ENCODE data around the gene ALMS1. TPM values are rescaled to one million over a fixed set of nuclear protein-coding genes. Genes with fewer than 3 reads are reported as not detected.
"Not testable (repeated sequence)": the region's sequence is repeated elsewhere in the genome, so short reads cannot be mapped to it uniquely, and the experiment has no call there.

Gene ALMS1
- total and polyA plus RNA-seq, 2 of the 8 experiments (the other 6 are each of a cell fraction or from before 2014, with no cell fraction given), result 21.8 to 45.6 TPM

DNA sequence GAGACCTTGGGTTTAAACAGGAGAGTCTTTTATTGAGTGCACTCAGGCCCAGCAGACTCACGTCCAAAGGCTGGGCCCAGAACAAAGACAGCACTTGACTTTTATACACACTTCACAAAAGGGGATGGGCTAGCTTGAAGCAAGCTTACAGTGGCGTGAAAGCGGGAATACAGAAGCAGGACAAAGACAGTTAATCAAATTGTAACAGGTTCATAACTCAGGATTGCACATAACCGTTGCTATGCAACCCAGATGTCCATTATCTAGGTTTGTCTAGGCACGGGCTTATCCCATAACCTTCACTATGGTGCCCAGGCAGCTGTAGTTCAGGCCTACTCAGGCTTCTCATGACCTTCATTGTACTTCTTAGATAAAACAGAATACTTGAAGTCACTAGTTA is 175.2 kb downstream of the ALMS1 start:
- H2BK120ac ChIP-seq (replicated peaks; ENCODE audit: low read depth, low read length); H3K4me1 ChIP-seq (replicated peaks in 1 of 4; ENCODE audit: control insufficient read depth in 3 of 4, insufficient read depth in 4 of 4, low read length in 3 of 4); H4K20me1 ChIP-seq (replicated peaks in 1 of 2; ENCODE audit: control insufficient read depth in 1 of 2, insufficient read depth in 2 of 2, low read length in 2 of 2); H3K27me3 ChIP-seq (replicated peaks in 1 of 4; ENCODE audit: control insufficient read depth in 3 of 4, extremely low read depth in 1 of 4, insufficient read depth in 3 of 4, low read length in 3 of 4); POLR2A ChIA-PET (ENCODE audit: partially characterized antibody); H3K23ac ChIP-seq (ENCODE audit: insufficient read length); H3K36me3 ChIP-seq (ENCODE audit: control insufficient read depth in 2 of 4, insufficient read depth in 4 of 4, low read length in 3 of 4); H2BK20ac ChIP-seq (ENCODE audit: low read length); H3K23me2 ChIP-seq (ENCODE audit: low read depth, low read length); H2AFZ ChIP-seq (ENCODE audit: low read length); H4K5ac ChIP-seq (ENCODE audit: insufficient read length, low read depth, low read length); H3K56ac ChIP-seq (replicated peaks; ENCODE audit: insufficient read length, low read depth, low read length); H3K9ac ChIP-seq (replicated peaks in 1 of 4; ENCODE audit: extremely low read depth in 1 of 4, low read depth in 3 of 4, low read length in 3 of 4); H3K27ac ChIP-seq (ENCODE audit: low read depth, low read length); H2BK5ac ChIP-seq (ENCODE audit: low read depth, low read length); CTCF ChIA-PET (ENCODE audit: partially characterized antibody); H3K4me2 ChIP-seq (ENCODE audit: insufficient read depth in 1 of 2, low read depth in 2 of 2, low read length in 2 of 2); H3K79me1 ChIP-seq (ENCODE audit: low read depth, low read length); FAIRE-seq; H3K79me2 ChIP-seq (ENCODE audit: control insufficient read depth in 1 of 2, insufficient read depth in 2 of 2, low read length in 2 of 2); H3K14ac ChIP-seq (ENCODE audit: insufficient read length); H3K18ac ChIP-seq (ENCODE audit: extremely low read depth, low read length); DNase-seq (ENCODE audit: low read depth in 1 of 2, low spot score in 2 of 2); H4K91ac ChIP-seq (replicated peaks; ENCODE audit: insufficient read length, low read length); H4K8ac ChIP-seq (ENCODE audit: extremely low read depth, insufficient read depth, low read length); H2AK5ac ChIP-seq (ENCODE audit: low read depth, low read length); H3K4me3 ChIP-seq (ENCODE audit: extremely low read depth in 1 of 4, insufficient read depth in 2 of 4, low read depth in 3 of 4, low read length in 4 of 4); H3K4ac ChIP-seq (replicated peaks; ENCODE audit: insufficient read length, low read depth, low read length); H3K9me3 ChIP-seq (ENCODE audit: insufficient read depth in 2 of 2, low read depth in 1 of 2, low read length in 1 of 2); H2BK15ac ChIP-seq (ENCODE audit: low read length); H2BK12ac ChIP-seq (ENCODE audit: low read depth, low read length): not testable (repeated sequence)
- WGBS, 2 experiments (ENCODE audit: extremely low coverage in 1 of 2, insufficient coverage in 1 of 2, insufficient read length in 1 of 2, insufficient replicate concordance in 2 of 2, low coverage in 1 of 2, low lambda C conversion rate in 2 of 2, missing lambda C conversion rate in 1 of 2), result 91% methylated on average over 5 of the region's 5 CpGs; no CpG with 5 or more reads in 1 of the 2 experiments
